ENCODE results near the gene IER5.

DNA sequence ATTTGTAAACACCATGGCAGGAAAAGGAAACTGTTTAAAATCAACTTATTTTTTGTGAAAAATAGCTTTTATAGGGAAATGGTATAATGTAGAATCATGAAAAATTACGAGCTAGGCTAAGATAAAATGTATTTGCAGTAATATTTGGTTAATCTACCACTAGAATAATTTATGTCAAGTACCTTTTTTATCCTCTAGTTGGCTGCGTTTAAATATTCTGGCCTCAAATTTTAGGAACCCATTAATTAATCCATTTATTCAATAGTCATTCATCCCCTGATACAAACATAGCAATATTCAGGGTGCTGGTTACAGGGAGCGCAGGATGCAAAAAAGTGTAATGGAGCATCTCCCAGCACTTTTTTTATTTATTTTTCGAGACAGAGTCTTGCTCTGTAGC, 8.6 kb upstream of the IER5 start:
- no peak for TF ChIP-seq CTCF (IDR thresholded peaks at IDR 0.05)
- no peak for TF ChIP-seq POLR2A (IDR thresholded peaks at IDR 0.05)

All from thyroid gland (tissue), 4 donors.